SK-N-SH (cell line): ENCODE results near the gene PLD1. TPM values are rescaled to one million over a fixed set of nuclear protein-coding genes. Genes with fewer than 3 reads are reported as not detected.

Experiments used
- CTCF ChIA-PET: fragments of 300-600, 350-600 bp; formaldehyde crosslinking; extraction: SDS; loops from one replicate; lab custom pipeline; 2021; lab: Yijun Ruan, JAX
- POLR2A ChIA-PET: fragments of 350-600 bp; sonication (Branson Sonifier 250); formaldehyde crosslinking; extraction: SDS; loops from one replicate; lab custom pipeline; 2020; ENCODE audit warnings: antibody characterized with exemption, inconsistent platforms; lab: Yijun Ruan, JAX
- DNase-seq: peaks from one replicate; pipeline ENCODE4 v3.0.0; 2012
- H2AFZ ChIP-seq: fragments of 200-600 bp; sonication (generic); 2 replicates; pipeline ENCODE4 v1.8.1; 2016; ENCODE audit warnings: antibody characterized with exemption, mild to moderate bottlenecking, low read depth
- H3F3A ChIP-seq: fragments of 200-600 bp; sonication (generic); replicated peaks from 2 replicates; pipeline ENCODE3; 2016; ENCODE audit warnings: antibody characterized with exemption, mild to moderate bottlenecking; ENCODE audit not compliant: insufficient read depth
- H3K27ac ChIP-seq, 2 experiments: fragments of 200-500 bp in 1 of 2; fragments of 200-600 bp in 1 of 2; sonication (Bioruptor generic) in 1 of 2; sonication (generic), shearing (Covaris generic) in 1 of 2; 2 replicates each; pipeline versions ENCODE4 v1.5.1 to v1.6.1; 2014 to 2016; ENCODE audit warnings: low read depth in 2 of 2, inconsistent platforms in 1 of 2, low read length in 1 of 2, mild to moderate bottlenecking in 1 of 2, mixed read lengths in 1 of 2
- H3K27me3 ChIP-seq: fragments of 200-600 bp; sonication (generic), shearing (Covaris generic); 2 replicates; pipeline ENCODE4 v1.6.1; 2016; ENCODE audit warnings: mixed run types; ENCODE audit not compliant: insufficient read depth
- H3K36me3 ChIP-seq, 2 experiments: fragments of 200-500 bp in 1 of 2; fragments of 200-600 bp in 1 of 2; sonication (Bioruptor generic) in 1 of 2; sonication (generic) in 1 of 2; replicated peaks in 1 of 2; 2 replicates each; pipeline versions ENCODE3 to v1.5.1; 2014 to 2016; ENCODE audit warnings: low read length in 1 of 2, mild to moderate bottlenecking in 1 of 2; ENCODE audit not compliant: insufficient read depth in 2 of 2, control insufficient read depth in 1 of 2
- H3K4me1 ChIP-seq, 2 experiments: fragments of 200-500 bp in 1 of 2; fragments of 200-600 bp in 1 of 2; sonication (Bioruptor generic) in 1 of 2; sonication (generic), shearing (Covaris generic) in 1 of 2; 2 replicates each; pipeline versions ENCODE4 v1.5.1 to v1.6.1; 2014 to 2016; ENCODE audit warnings: low read depth in 1 of 2, low read length in 1 of 2, mixed run types in 1 of 2; ENCODE audit not compliant: insufficient read depth in 2 of 2, control insufficient read depth in 1 of 2
- H3K4me2 ChIP-seq: fragments of 200-600 bp; sonication (generic), shearing (Covaris generic); 2 replicates; pipeline ENCODE4 v1.6.1; 2017; ENCODE audit warnings: mixed run types
- H3K4me3 ChIP-seq, 2 experiments: fragments of 200-500 bp in 1 of 2; fragments of 200-600 bp in 1 of 2; sonication (Bioruptor generic) in 1 of 2; sonication (generic), shearing (Covaris generic) in 1 of 2; 2 replicates each; pipeline versions ENCODE4 v1.5.1 to v1.8.1; 2014 to 2016; ENCODE audit warnings: low read depth in 2 of 2, inconsistent platforms in 1 of 2, low read length in 1 of 2, mild to moderate bottlenecking in 1 of 2, mixed read lengths in 1 of 2, moderate library complexity in 1 of 2
- H3K79me2 ChIP-seq: fragments of 200-600 bp; sonication (generic); 2 replicates; pipeline ENCODE4 v1.8.1; 2017; ENCODE audit warnings: mild to moderate bottlenecking; ENCODE audit not compliant: insufficient read depth
- H3K9ac ChIP-seq: fragments of 200-600 bp; sonication (generic); 2 replicates; pipeline ENCODE4 v1.6.1; 2017; ENCODE audit warnings: mixed run types
- H3K9me2 ChIP-seq: fragments of 200-600 bp; sonication (generic); 2 replicates; pipeline ENCODE4 v1.6.1; 2017; ENCODE audit warnings: mixed run types
- H3K9me3 ChIP-seq: fragments of 200-600 bp; sonication (generic); 2 replicates; pipeline ENCODE4 v1.6.1; 2017; ENCODE audit warnings: mixed run types, mild to moderate bottlenecking, moderate library complexity
- H4K20me1 ChIP-seq: fragments of 200-600 bp; sonication (generic); 2 replicates; pipeline ENCODE4 v1.6.1; 2017; ENCODE audit warnings: mild to moderate bottlenecking, mixed run types; ENCODE audit not compliant: insufficient read depth
- ELF1 ChIP-seq: IDR thresholded peaks from 2 replicates; pipeline ENCODE4 v1.4.0; 2012
- EP300 ChIP-seq, 2 experiments: IDR thresholded peaks; 2 replicates each; pipeline versions ENCODE4 v1.4.0 to v1.6.1; 2012; ENCODE audit warnings: borderline replicate concordance in 1 of 2, low read depth in 1 of 2, low read length in 1 of 2
- EZH2phosphoT487 ChIP-seq: fragments of 200-600 bp; sonication (generic); IDR thresholded peaks from 2 replicates; pipeline ENCODE4 v1.6.1; 2017; ENCODE audit warnings: low read depth, mixed run types, mild to moderate bottlenecking, antibody characterized with exemption, moderate library complexity, borderline replicate concordance
- FOXJ3 ChIP-seq: sonication (generic); formaldehyde crosslinking; IDR thresholded peaks from 2 replicates; pipeline ENCODE4 v1.5.1; 2020; ENCODE audit warnings: mild to moderate bottlenecking, missing genetic modification reagents
- GABPA ChIP-seq: IDR thresholded peaks from 2 replicates; pipeline ENCODE4 v1.4.0; 2012; ENCODE audit warnings: low read depth, mild to moderate bottlenecking
- GATA2 ChIP-seq: sonication (generic); formaldehyde crosslinking; IDR thresholded peaks from 2 replicates; pipeline ENCODE4 v1.5.0; 2020; ENCODE audit warnings: mild to moderate bottlenecking, missing genetic modification reagents
- NFIC ChIP-seq: IDR thresholded peaks from 2 replicates; pipeline ENCODE4 v1.4.0; 2012; ENCODE audit warnings: borderline replicate concordance
- NRF1 ChIP-seq: IDR thresholded peaks from 2 replicates; pipeline ENCODE4 v1.6.1; 2012; ENCODE audit warnings: low read depth, mild to moderate bottlenecking, low read length
- POLR2AphosphoS5 ChIP-seq: IDR thresholded peaks from 2 replicates; pipeline ENCODE4 v1.6.1; 2012; ENCODE audit warnings: low read depth, low read length
- RCOR1 ChIP-seq: fragments of 150-350 bp; IDR thresholded peaks from 2 replicates; pipeline ENCODE4 v1.6.1; 2017; ENCODE audit warnings: antibody characterized with exemption, low read length
- RFX5 ChIP-seq: IDR thresholded peaks from 2 replicates; pipeline ENCODE4 v1.6.1; 2012; ENCODE audit warnings: mild to moderate bottlenecking, improper control_type of control experiment, low read length
- SIN3A ChIP-seq: IDR thresholded peaks from 2 replicates; pipeline ENCODE4 v1.6.1; 2012; ENCODE audit warnings: low read depth, mild to moderate bottlenecking, low read length, moderate library complexity, borderline replicate concordance
- SMC3 ChIP-seq: IDR thresholded peaks from 2 replicates; pipeline ENCODE4 v1.6.1; 2012; ENCODE audit warnings: low read depth, low read length, improper control_type of control experiment
- TAF1 ChIP-seq: IDR thresholded peaks from 2 replicates; pipeline ENCODE4 v1.6.1; 2012; ENCODE audit warnings: low read depth, mild to moderate bottlenecking, low read length, moderate library complexity, borderline replicate concordance
- TCF12 ChIP-seq: IDR thresholded peaks from 2 replicates; pipeline ENCODE4 v1.4.0; 2012
- polyA plus RNA-seq, 3 experiments: library from polyadenylated mRNA; depleted of rRNA; stranded (reverse); fragments of >200 nt; gene quantifications; 2 replicates each; pipeline ENCODE4 v1.2.3, GENCODE V29; 2012
- TF ChIP-seq, protein P1 (sequence below): IDR thresholded peaks from 2 replicates; pipeline ENCODE4 v1.4.0; 2012; ENCODE audit warnings: low read depth
- TF ChIP-seq, protein P2 (sequence below): fragments of 200-600 bp; sonication (generic); IDR thresholded peaks from 2 replicates; pipeline ENCODE4 v1.6.1; 2017; ENCODE audit warnings: antibody characterized with exemption, mild to moderate bottlenecking, moderate library complexity
- TF ChIP-seq, protein P3 (sequence below): fragments of 150-350 bp; IDR thresholded peaks from 2 replicates; pipeline ENCODE4 v1.6.1; 2016; ENCODE audit warnings: mild to moderate bottlenecking, low read depth, low read length
- TF ChIP-seq, protein P4 (sequence below): IDR thresholded peaks from 2 replicates; pipeline ENCODE4 v1.6.1; 2012; ENCODE audit warnings: mild to moderate bottlenecking, low read depth, low read length, moderate library complexity

The PLD1 gene
- polyA plus RNA-seq, 1 of the 3 experiments (the other 2 are of a cell fraction), result 6.2 TPM

DNA sequence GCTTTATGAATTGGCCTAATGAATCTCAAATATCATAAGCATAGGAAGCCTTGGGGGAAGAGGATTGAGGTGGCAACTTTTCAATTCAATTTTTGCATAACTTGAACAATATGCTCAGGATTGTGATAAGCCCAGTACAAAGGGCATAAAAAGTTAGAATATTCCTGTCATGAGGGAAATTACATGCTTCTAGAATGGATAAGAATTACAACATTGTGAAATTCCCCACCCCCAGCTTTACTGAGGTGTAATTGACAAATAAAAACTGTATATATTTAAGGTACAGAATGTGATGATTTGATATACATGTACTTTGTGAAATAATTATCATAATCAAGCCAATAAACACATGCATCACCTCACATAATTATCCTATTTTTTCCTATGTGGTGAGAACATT, 217.5 kb downstream of the PLD1 start (continued):
- TF ChIP-seq, protein P1, sequence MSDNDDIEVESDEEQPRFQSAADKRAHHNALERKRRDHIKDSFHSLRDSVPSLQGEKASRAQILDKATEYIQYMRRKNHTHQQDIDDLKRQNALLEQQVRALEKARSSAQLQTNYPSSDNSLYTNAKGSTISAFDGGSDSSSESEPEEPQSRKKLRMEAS, result no peak
- no peak for TF ChIP-seq NRF1

DNA sequence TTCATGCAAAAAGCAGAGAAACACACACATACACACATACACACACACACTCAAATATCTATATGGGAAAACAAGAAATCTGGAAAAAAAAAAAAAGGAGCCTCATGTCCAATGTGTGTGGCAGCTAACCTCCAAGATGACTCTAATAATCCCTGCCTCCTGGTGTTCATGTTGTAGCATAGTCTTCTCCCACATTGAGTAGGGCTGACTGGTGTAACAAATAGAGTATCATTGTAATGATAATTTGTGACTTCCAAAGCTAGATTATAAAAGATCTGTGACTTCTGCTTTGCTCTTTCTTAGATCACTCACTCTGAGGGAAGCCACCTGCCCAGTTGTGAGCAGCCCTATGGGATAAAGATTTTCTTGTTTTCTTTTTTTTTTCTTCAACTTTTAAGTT, 219.2 kb downstream of the PLD1 start:
- Histone ChIP-seq H3K9me2 (no peaks in the 10 kb centered on the region), H3K27me3 (no peaks in the 10 kb centered on the region), H3K9ac (no peak overlapping the region), H3F3A (no peaks in the 10 kb centered on the region), H3K4me3 (no peak overlapping the region), H2AFZ (no peak overlapping the region), H3K36me3 (no peaks in the 10 kb centered on the region), H4K20me1 (no peaks in the 10 kb centered on the region), H3K4me1 (peaks cover 0 to 5% of the 10 kb centered on the region in 2 experiments; a peak in 1 of 4 replicates), H3K9me3 (no peaks in the 10 kb centered on the region), H3K4me2 (no peak overlapping the region), H3K79me2 (no peaks in the 10 kb centered on the region), H3K27ac (no peak overlapping the region)
- CTCF ChIA-PET, result no interaction called here
- POLR2A ChIA-PET, result no interaction called here
- TF ChIP-seq, protein P2, sequence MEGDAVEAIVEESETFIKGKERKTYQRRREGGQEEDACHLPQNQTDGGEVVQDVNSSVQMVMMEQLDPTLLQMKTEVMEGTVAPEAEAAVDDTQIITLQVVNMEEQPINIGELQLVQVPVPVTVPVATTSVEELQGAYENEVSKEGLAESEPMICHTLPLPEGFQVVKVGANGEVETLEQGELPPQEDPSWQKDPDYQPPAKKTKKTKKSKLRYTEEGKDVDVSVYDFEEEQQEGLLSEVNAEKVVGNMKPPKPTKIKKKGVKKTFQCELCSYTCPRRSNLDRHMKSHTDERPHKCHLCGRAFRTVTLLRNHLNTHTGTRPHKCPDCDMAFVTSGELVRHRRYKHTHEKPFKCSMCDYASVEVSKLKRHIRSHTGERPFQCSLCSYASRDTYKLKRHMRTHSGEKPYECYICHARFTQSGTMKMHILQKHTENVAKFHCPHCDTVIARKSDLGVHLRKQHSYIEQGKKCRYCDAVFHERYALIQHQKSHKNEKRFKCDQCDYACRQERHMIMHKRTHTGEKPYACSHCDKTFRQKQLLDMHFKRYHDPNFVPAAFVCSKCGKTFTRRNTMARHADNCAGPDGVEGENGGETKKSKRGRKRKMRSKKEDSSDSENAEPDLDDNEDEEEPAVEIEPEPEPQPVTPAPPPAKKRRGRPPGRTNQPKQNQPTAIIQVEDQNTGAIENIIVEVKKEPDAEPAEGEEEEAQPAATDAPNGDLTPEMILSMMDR, result no peak
- TF ChIP-seq, protein P3, sequence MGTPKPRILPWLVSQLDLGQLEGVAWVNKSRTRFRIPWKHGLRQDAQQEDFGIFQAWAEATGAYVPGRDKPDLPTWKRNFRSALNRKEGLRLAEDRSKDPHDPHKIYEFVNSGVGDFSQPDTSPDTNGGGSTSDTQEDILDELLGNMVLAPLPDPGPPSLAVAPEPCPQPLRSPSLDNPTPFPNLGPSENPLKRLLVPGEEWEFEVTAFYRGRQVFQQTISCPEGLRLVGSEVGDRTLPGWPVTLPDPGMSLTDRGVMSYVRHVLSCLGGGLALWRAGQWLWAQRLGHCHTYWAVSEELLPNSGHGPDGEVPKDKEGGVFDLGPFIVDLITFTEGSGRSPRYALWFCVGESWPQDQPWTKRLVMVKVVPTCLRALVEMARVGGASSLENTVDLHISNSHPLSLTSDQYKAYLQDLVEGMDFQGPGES, result no peak
- no peak for TF ChIP-seq GABPA
- no peak for TF ChIP-seq RCOR1
- TF ChIP-seq FOXJ3 (CRISPR knock-in tag), result no peak
- no peak for TF ChIP-seq EZH2phosphoT487
- TF ChIP-seq TCF12, result no peak
- TF ChIP-seq, protein P4, sequence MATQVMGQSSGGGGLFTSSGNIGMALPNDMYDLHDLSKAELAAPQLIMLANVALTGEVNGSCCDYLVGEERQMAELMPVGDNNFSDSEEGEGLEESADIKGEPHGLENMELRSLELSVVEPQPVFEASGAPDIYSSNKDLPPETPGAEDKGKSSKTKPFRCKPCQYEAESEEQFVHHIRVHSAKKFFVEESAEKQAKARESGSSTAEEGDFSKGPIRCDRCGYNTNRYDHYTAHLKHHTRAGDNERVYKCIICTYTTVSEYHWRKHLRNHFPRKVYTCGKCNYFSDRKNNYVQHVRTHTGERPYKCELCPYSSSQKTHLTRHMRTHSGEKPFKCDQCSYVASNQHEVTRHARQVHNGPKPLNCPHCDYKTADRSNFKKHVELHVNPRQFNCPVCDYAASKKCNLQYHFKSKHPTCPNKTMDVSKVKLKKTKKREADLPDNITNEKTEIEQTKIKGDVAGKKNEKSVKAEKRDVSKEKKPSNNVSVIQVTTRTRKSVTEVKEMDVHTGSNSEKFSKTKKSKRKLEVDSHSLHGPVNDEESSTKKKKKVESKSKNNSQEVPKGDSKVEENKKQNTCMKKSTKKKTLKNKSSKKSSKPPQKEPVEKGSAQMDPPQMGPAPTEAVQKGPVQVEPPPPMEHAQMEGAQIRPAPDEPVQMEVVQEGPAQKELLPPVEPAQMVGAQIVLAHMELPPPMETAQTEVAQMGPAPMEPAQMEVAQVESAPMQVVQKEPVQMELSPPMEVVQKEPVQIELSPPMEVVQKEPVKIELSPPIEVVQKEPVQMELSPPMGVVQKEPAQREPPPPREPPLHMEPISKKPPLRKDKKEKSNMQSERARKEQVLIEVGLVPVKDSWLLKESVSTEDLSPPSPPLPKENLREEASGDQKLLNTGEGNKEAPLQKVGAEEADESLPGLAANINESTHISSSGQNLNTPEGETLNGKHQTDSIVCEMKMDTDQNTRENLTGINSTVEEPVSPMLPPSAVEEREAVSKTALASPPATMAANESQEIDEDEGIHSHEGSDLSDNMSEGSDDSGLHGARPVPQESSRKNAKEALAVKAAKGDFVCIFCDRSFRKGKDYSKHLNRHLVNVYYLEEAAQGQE, result no peak
- TF ChIP-seq TAF1, result no peak
- no peak for TF ChIP-seq ELF1
- no peak for TF ChIP-seq EP300 (IDR thresholded peaks at IDR 0.05; ENCODE audit: borderline replicate concordance in 1 of 2, low read depth in 1 of 2, low read length in 1 of 2)
- TF ChIP-seq SIN3A, result no peak
- TF ChIP-seq RFX5, result no peak
- TF ChIP-seq POLR2AphosphoS5, result no peak
- no peak for TF ChIP-seq GATA2
- TF ChIP-seq SMC3, result no peak
- no peak for TF ChIP-seq NFIC
- DNase-seq, result no peak
